Karpas-422 (cell line): ENCODE data around the gene TMEM63B. TPM values are rescaled to one million over a fixed set of nuclear protein-coding genes. Genes with fewer than 3 reads are reported as not detected.
"Not testable (repeated sequence)": the region's sequence is repeated elsewhere in the genome, so short reads cannot be mapped to it uniquely, and the experiment has no call there.

ENCODE experiments used
- DNase-seq: peaks from one replicate; pipeline ENCODE4 v3.0.0-alpha.2; 2015
- H2AFZ ChIP-seq: fragments of 200-600 bp; sonication (generic); 2 replicates; pipeline ENCODE4 v1.6.1; 2014; ENCODE audit warnings: antibody characterized with exemption, low read length, mixed read lengths
- H3K27ac ChIP-seq: fragments of 200-600 bp; sonication (generic); 2 replicates; pipeline ENCODE4 v1.5.1; 2014; ENCODE audit warnings: mild to moderate bottlenecking, low read length, moderate library complexity
- H3K27me3 ChIP-seq: fragments of 200-600 bp; sonication (generic); 2 replicates; pipeline ENCODE4 v1.6.1; 2014; ENCODE audit warnings: low read length, mixed read lengths
- H3K36me3 ChIP-seq: fragments of 200-600 bp; sonication (generic); 2 replicates; pipeline ENCODE4 v1.6.1; 2014; ENCODE audit warnings: low read length, mixed read lengths; ENCODE audit not compliant: insufficient read depth
- H3K4me1 ChIP-seq: fragments of 200-600 bp; sonication (generic); 2 replicates; pipeline ENCODE4 v1.6.1; 2014; ENCODE audit warnings: mild to moderate bottlenecking, low read length, mixed read lengths
- H3K4me2 ChIP-seq: fragments of 200-600 bp; sonication (generic); 2 replicates; pipeline ENCODE4 v1.6.1; 2014; ENCODE audit warnings: low read length, low read depth, mild to moderate bottlenecking; ENCODE audit not compliant: poor library complexity, severe bottlenecking
- H3K4me3 ChIP-seq: fragments of 200-600 bp; sonication (generic); 2 replicates; pipeline ENCODE4 v1.5.1; 2014; ENCODE audit warnings: mild to moderate bottlenecking, antibody characterized with exemption, low read length, mixed read lengths
- H3K79me2 ChIP-seq: fragments of 200-600 bp; sonication (generic); 2 replicates; pipeline ENCODE4 v1.6.1; 2014; ENCODE audit warnings: mild to moderate bottlenecking, low read length, mixed read lengths
- H3K9ac ChIP-seq: fragments of 200-600 bp; sonication (generic); 2 replicates; pipeline ENCODE4 v1.6.0; 2014; ENCODE audit warnings: low read length
- H3K9me2 ChIP-seq: fragments of 200-600 bp; sonication (generic), shearing (Covaris generic); replicated peaks from 2 replicates; pipeline ENCODE4 v1.6.0; 2014; ENCODE audit warnings: mild to moderate bottlenecking, low read length, moderate library complexity; ENCODE audit not compliant: insufficient read depth
- H3K9me3 ChIP-seq: fragments of 300-700, 200-600 bp; sonication (generic); 2 replicates; pipeline ENCODE4 v1.6.1; 2014; ENCODE audit warnings: low read length, mixed read lengths
- H4K20me1 ChIP-seq: fragments of 200-600 bp; sonication (generic); 2 replicates; pipeline ENCODE4 v1.6.1; 2014; ENCODE audit warnings: mild to moderate bottlenecking, antibody characterized with exemption, low read length, low read depth; ENCODE audit not compliant: insufficient read depth
- total RNA-seq: library from RNA; depleted of rRNA; stranded (reverse); fragments of >200 nt; shearing (Covaris generic); gene quantifications from 2 replicates; pipeline ENCODE4 v1.2.3, GENCODE V29; 2014; ENCODE audit warnings: low replicate concordance

Gene TMEM63B
- total RNA-seq, 1 experiment from 2014 or later = 9.1 TPM

DNA sequence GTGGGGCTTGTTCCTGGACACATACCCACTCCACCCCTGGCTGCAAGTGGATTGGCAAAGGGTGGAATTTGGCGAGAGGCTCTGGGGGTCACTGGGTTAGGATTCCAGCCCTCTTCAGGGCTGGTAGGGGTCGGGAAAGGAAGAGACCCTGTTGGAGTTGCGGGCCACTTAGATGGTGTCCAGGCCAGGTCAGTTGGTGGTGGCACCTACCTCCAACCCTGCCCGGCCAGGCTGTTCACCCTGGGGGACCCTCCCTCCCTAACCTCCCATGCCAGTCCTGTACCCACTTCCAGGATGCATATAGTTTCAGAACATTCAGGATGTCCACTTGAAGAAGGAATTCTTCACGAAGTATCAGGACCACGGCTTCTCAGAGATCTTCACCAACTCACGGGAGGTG, 52.3 kb downstream of the TMEM63B start:
- Histone ChIP-seq H3K36me3 (no peaks in the 10 kb centered on the region), H3K4me3 (no peak overlapping the region), H3K9me3 (no peaks in the 10 kb centered on the region), H3K27ac (no peak overlapping the region), H3K4me2 (no peak overlapping the region), H3K9ac (no peak overlapping the region), H2AFZ (no peak overlapping the region), H3K9me2 (no peaks in the 10 kb centered on the region), H4K20me1 (no peaks in the 10 kb centered on the region), H3K79me2 (no peaks in the 10 kb centered on the region), H3K4me1 (peaks cover 5% of the 10 kb centered on the region), H3K27me3 (no peaks in the 10 kb centered on the region)
- DNase-seq = no peak

DNA sequence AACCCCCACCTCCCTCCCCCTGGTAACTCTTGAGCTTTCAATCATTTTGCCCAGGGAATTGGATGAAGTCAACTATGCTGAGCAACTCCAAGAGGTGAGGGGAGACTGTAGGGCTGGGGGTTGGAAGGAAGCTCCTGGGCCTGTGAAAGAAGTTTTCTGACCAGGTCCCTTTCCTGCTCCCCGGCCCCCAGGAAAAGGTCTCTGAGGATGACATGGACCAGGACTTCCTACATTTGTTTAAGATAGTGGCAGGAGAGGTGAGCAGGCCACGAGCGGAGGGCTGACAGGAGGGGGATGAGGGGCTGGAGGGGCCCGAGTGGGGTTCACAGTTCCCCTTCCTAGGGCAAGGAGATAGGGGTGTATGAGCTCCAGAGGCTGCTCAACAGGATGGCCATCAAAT, 53.1 kb downstream of the TMEM63B start:
- Histone ChIP-seq H4K20me1 (no peaks in the 10 kb centered on the region), H3K27me3 (no peaks in the 10 kb centered on the region), H3K27ac (no peak overlapping the region), H3K9me2 (no peaks in the 10 kb centered on the region), H2AFZ (no peak overlapping the region), H3K9me3 (no peaks in the 10 kb centered on the region), H3K9ac (no peak overlapping the region), H3K4me2 (no peak overlapping the region), H3K79me2 (no peaks in the 10 kb centered on the region), H3K4me3 (no peak overlapping the region), H3K4me1 (peaks cover 5% of the 10 kb centered on the region), H3K36me3 (no peaks in the 10 kb centered on the region)
- no peak for DNase-seq

- no peak overlapping the region for H3K4me2 ChIP-seq
- DNase-seq = no peak
- no peaks in the 10 kb centered on the region for H3K79me2 ChIP-seq
- H3K27ac ChIP-seq = no peak overlapping the region
- no peak overlapping the region for H2AFZ ChIP-seq
- peaks cover 5% of the 10 kb centered on the region for H3K4me1 ChIP-seq
- no peaks in the 10 kb centered on the region for H3K9me2 ChIP-seq
- H4K20me1 ChIP-seq = no peaks in the 10 kb centered on the region
- H3K27me3 ChIP-seq = no peaks in the 10 kb centered on the region
- no peaks in the 10 kb centered on the region for H3K36me3 ChIP-seq
- H3K9me3 ChIP-seq = no peaks in the 10 kb centered on the region
- no peak overlapping the region for H3K9ac ChIP-seq
- H3K4me3 ChIP-seq = no peak overlapping the region
Observed at GRCh38 chr6:44180886-44181285, 53.5 kb downstream of the TMEM63B start.

- not testable (repeated sequence) for H3K27me3 ChIP-seq, H3K27ac ChIP-seq, H2AFZ ChIP-seq, H3K36me3 ChIP-seq, H3K9me2 ChIP-seq, H3K9ac ChIP-seq, H3K9me3 ChIP-seq, H3K4me3 ChIP-seq, DNase-seq, H3K4me1 ChIP-seq, H3K4me2 ChIP-seq, H4K20me1 ChIP-seq, H3K79me2 ChIP-seq
Observed at GRCh38 chr6:44181784-44182183, 54.4 kb downstream of the TMEM63B start.

- H3K9me2 ChIP-seq = no peaks in the 10 kb centered on the region
- H3K4me2 ChIP-seq = no peak overlapping the region
- no peaks in the 10 kb centered on the region for H4K20me1 ChIP-seq
- H2AFZ ChIP-seq = no peak overlapping the region
- H3K27me3 ChIP-seq = no peaks in the 10 kb centered on the region
- H3K36me3 ChIP-seq = no peaks in the 10 kb centered on the region
- H3K4me1 ChIP-seq = no peaks in the 10 kb centered on the region
- H3K79me2 ChIP-seq = no peaks in the 10 kb centered on the region
- no peaks in the 10 kb centered on the region for H3K9me3 ChIP-seq
- no peak overlapping the region for H3K4me3 ChIP-seq
- no peak overlapping the region for H3K27ac ChIP-seq
- no peak for DNase-seq
- H3K9ac ChIP-seq = no peak overlapping the region
Observed at GRCh38 chr6:44182911-44183390, 55.6 kb downstream of the TMEM63B start.

- no peaks in the 10 kb centered on the region for H3K4me1 ChIP-seq
- no peak overlapping the region for H3K27ac ChIP-seq
- no peak overlapping the region for H3K4me2 ChIP-seq
- no peak for DNase-seq
- H3K4me3 ChIP-seq = no peak overlapping the region
- H3K36me3 ChIP-seq = no peaks in the 10 kb centered on the region
- no peaks in the 10 kb centered on the region for H3K27me3 ChIP-seq
- H3K9ac ChIP-seq = no peak overlapping the region
- no peaks in the 10 kb centered on the region for H4K20me1 ChIP-seq
- no peaks in the 10 kb centered on the region for H3K9me2 ChIP-seq
- H2AFZ ChIP-seq = no peak overlapping the region
- no peaks in the 10 kb centered on the region for H3K79me2 ChIP-seq
- H3K9me3 ChIP-seq = no peaks in the 10 kb centered on the region
Observed at GRCh38 chr6:44183783-44184182, 56.4 kb downstream of the TMEM63B start.

- not testable (repeated sequence) for H3K9ac ChIP-seq, H4K20me1 ChIP-seq, H3K27me3 ChIP-seq, H3K9me3 ChIP-seq, H3K4me1 ChIP-seq, H3K9me2 ChIP-seq, H3K4me2 ChIP-seq, DNase-seq, H3K27ac ChIP-seq, H3K4me3 ChIP-seq, H3K36me3 ChIP-seq, H3K79me2 ChIP-seq, H2AFZ ChIP-seq
Observed at GRCh38 chr6:44185356-44185755, 58.0 kb downstream of the TMEM63B start.

DNA sequence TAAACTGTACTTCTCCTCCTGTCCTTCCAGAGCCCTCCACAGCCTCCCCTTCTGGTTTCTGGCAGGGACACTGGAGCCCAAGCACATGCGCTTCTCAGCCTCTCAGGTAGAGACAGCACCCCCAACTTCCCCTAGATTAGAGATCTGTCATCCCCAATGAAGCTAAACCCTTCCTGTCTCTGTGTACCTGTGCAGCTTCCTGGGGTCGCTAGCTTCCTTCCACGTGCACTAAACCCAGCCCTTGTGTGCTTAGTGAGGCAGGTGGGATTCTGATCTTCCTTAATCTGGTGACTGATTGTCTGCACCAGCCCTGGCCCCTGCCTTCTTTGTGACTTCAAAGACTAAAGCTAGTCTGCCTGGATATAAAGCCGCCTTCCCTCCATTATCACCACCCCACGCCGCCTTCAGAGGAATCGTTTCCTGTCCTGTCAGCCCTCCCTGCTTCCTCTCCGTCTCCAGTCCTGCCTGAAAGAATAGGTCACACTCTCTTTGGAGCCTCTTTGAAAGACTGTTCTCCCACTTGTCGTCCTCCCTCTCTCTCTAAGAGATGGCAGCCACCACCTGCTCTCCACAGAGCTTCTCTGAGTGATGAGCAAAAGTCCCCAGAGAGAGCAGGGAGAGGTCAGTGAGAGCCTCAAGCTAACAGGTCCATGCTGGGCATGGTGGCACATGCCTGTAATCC, 58.7 kb downstream of the TMEM63B start:
- H3K9ac ChIP-seq = no peak overlapping the region
- H3K79me2 ChIP-seq = no peaks in the 10 kb centered on the region
- H3K4me3 ChIP-seq = no peak overlapping the region
- no peaks in the 10 kb centered on the region for H3K9me3 ChIP-seq
- no peak overlapping the region for H3K4me2 ChIP-seq
- H3K27ac ChIP-seq = no peak overlapping the region
- no peaks in the 10 kb centered on the region for H3K9me2 ChIP-seq
- no peaks in the 10 kb centered on the region for H3K27me3 ChIP-seq
- peaks cover 6% of the 10 kb centered on the region for H3K4me1 ChIP-seq
- no peak overlapping the region for H2AFZ ChIP-seq
- no peak for DNase-seq
- no peaks in the 10 kb centered on the region for H3K36me3 ChIP-seq
- H4K20me1 ChIP-seq = no peaks in the 10 kb centered on the region
